ENCODE results near the gene JAK3. TPM values are rescaled to one million over a fixed set of nuclear protein-coding genes. Genes with fewer than 3 reads are reported as not detected.
"Not testable (repeated sequence)": the region's sequence is repeated elsewhere in the genome, so short reads cannot be mapped to it uniquely, and the experiment has no call there.

The JAK3 gene
- total RNA-seq, 1 donor from 2014 or later: 239 TPM

DNA sequence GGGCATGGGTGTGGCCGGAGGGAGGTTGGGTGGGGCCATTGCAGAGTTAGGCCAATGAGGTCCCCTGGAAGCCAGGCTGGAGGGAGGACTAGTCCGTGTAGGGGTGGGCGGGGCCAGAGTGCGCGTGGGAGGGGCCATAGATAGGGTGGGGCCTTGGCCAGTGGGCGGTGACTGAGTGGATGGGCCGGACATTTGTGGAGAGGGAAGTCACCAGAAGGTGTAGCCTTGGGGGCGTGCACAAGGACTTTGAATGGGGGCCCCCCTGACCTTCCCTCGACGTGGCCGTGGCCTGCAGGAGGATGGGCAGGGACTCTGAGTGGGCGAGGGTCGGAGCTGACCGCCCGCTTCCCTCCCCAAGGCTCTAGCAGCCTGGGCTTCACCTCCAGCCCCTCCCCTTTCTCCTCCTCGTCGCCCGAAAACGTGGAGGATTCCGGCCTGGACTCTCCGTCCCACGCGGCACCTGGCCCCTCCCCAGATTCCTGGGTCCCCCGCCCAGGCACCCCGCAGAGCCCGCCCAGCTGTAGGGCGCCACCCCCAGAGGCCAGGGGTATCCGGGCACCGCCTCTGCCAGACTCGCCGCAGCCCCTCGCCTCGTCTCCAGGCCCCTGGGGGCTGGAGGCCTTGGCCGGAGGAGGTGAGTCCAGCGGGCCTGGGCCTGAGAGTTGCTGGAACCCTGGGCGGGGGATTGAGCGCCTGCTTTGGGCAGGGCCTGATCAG, 69.4 kb downstream of the JAK3 start:
- intact Hi-C loops (cut with micrococcal nuclease): loop anchor here (5.0 kb wide), 1 partner anchor 56 kb away; no protein-coding TSS in a partner anchor
- peaks cover 56% of the 10 kb centered on the region for H3K36me3 Mint-ChIP-seq (ENCODE audit: low read depth)
- peak; percentile 82 for DNase-seq
- H3K4me1 Mint-ChIP-seq: peaks cover 15% of the 10 kb centered on the region
- H3K27me3 Mint-ChIP-seq: no peaks in the 10 kb centered on the region
- H3K9me3 Mint-ChIP-seq: no peaks in the 10 kb centered on the region
- no peak overlapping the region for H3K27ac Mint-ChIP-seq
- no peak overlapping the region for H3K4me3 Mint-ChIP-seq

GRCh38 chr19:17777840-17778239, 69.9 kb downstream of the JAK3 start:
- not testable (repeated sequence) for H3K27me3 Mint-ChIP-seq, H3K27ac Mint-ChIP-seq, H3K4me3 Mint-ChIP-seq, H3K9me3 Mint-ChIP-seq, DNase-seq
- Mint-ChIP-seq H3K4me1 (peaks cover 15% of the 10 kb centered on the region), H3K36me3 (ENCODE audit: low read depth) (peaks cover 59% of the 10 kb centered on the region)
- intact Hi-C loops (cut with micrococcal nuclease): loop anchor here (5.0 kb wide), 1 partner anchor 56 kb away; no protein-coding TSS in a partner anchor

- H3K36me3 Mint-ChIP-seq (ENCODE audit: low read depth): peaks cover 60% of the 10 kb centered on the region
- peaks cover 15% of the 10 kb centered on the region for H3K4me1 Mint-ChIP-seq
- peak overlapping the region; percentile 76 for H3K27ac Mint-ChIP-seq
- intact Hi-C loops (cut with micrococcal nuclease): loop anchor here (5.0 kb wide), 1 partner anchor 54 kb away; no protein-coding TSS in a partner anchor
- DNase-seq: no peak
- H3K27me3 Mint-ChIP-seq: no peaks in the 10 kb centered on the region
- no peak overlapping the region for H3K4me3 Mint-ChIP-seq
- H3K9me3 Mint-ChIP-seq: no peaks in the 10 kb centered on the region
Measured at GRCh38 chr19:17775991-17776803, 71.6 kb downstream of the JAK3 start.

DNA sequence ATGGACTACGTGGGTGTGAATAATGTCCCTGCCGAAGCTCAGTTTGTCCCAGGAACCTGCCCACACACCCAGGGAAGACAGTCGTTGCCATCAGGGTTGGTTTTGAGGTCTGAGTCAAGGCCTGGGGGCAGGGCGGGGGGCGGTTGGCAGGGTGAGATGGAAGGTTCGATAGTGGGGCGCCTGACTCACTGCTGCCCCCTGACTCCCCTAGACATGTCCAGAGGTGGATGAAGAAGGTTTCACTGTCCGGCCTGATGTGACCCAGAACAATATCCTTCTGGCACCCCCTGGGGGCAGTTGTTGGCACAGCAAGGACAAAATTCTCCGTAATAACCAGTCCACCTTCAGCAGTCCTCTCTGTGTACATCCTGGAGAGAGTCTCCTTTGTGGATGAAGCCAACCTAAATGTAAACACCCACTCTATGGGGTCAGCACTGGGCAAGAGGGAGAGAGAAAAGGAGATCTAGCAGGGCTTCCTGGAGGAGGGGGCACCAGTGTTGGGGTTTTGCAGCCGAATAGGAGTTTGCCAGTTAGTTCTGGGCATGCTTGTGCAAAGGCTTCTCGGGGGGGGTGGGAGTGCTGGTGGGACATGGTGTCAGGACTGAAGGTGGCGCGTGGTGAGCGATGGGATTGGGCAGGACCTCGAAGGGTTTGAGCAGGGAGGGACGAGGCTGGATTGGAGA, 72.4 kb downstream of the JAK3 start:
- Mint-ChIP-seq H3K36me3 (ENCODE audit: low read depth) (peaks cover 63% of the 10 kb centered on the region), H3K9me3 (no peaks in the 10 kb centered on the region), H3K27me3 (no peaks in the 10 kb centered on the region), H3K4me3 (no peak overlapping the region), H3K27ac (no peak overlapping the region), H3K4me1 (peaks cover 14% of the 10 kb centered on the region)
- intact Hi-C loops (cut with micrococcal nuclease): loop anchor here (5.0 kb wide), 1 partner anchor 53 kb away; no protein-coding TSS in a partner anchor
- peak; percentile 77 for DNase-seq

Other genes starting within 250 kb of the JAK3 start
- gene UNC13A, start 159.6 kb downstream of the JAK3 start, total RNA-seq: 0.02 TPM in 2 replicates
- gene MAP1S, start 128.5 kb downstream of the JAK3 start, total RNA-seq: 69.0 and 70.3 TPM in 2 replicates
- 91.9 and 96.2 TPM in 2 replicates for gene FCHO1, start 96.5 kb downstream of the JAK3 start, total RNA-seq
- gene B3GNT3, start 52.8 kb downstream of the JAK3 start, total RNA-seq: not detected in 2 replicates
- 5.9 and 8.7 TPM in 2 replicates for gene INSL3, start 26.5 kb downstream of the JAK3 start, total RNA-seq
- gene RPL18A, start 11.9 kb upstream of the JAK3 start, total RNA-seq: 2,698 and 2,718 TPM in 2 replicates
- 1.1 and 1.5 TPM in 2 replicates for gene SLC5A5, start 24.0 kb upstream of the JAK3 start, total RNA-seq
- 126 and 136 TPM in 2 replicates for gene CCDC124, start 85.0 kb upstream of the JAK3 start, total RNA-seq
- 0.62 TPM in 1 of 2 replicates, not detected in the other for gene KCNN1, start 119.1 kb upstream of the JAK3 start, total RNA-seq
- 41.3 and 41.7 TPM in 2 replicates for gene ARRDC2, start 160.2 kb upstream of the JAK3 start, total RNA-seq
- 37.0 and 38.8 TPM in 2 replicates for gene IL12RB1, start 239.0 kb upstream of the JAK3 start, total RNA-seq
- 16.2 and 17.2 TPM in 2 replicates for gene MAST3, start 249.8 kb upstream of the JAK3 start, total RNA-seq

Measured in activated CD4-positive, alpha-beta T cell treated with anti-CD3 and anti-CD28 coated beads, Interleukin-2, amount 10 ng/mL, durations not matched to agents 24 days and 14 days (primary cell).